NT2/D1 (cell line): ENCODE results near the gene CCL24.
"Not testable (repeated sequence)": the region's sequence is repeated elsewhere in the genome, so short reads cannot be mapped to it uniquely, and the experiment has no call there.

Source experiments
- DNase-seq: peaks from one replicate; pipeline ENCODE4 v3.0.0-alpha.2; 2011; ENCODE audit warnings: low read depth, low spot score
- H3K27me3 ChIP-seq: 2 replicates; pipeline ENCODE4 v1.6.0; 2011; ENCODE audit warnings: mild to moderate bottlenecking; ENCODE audit not compliant: insufficient read length, insufficient read depth
- H3K36me3 ChIP-seq: 2 replicates; pipeline ENCODE4 v1.6.1; 2011; ENCODE audit warnings: mild to moderate bottlenecking, low read length, mixed read lengths; ENCODE audit not compliant: insufficient read depth, insufficient read length
- H3K4me1 ChIP-seq: 2 replicates; pipeline ENCODE4 v1.5.1; 2011; ENCODE audit not compliant: insufficient read depth, insufficient read length
- H3K4me3 ChIP-seq: 2 replicates; pipeline ENCODE4 v1.5.1; 2011; ENCODE audit warnings: low read depth; ENCODE audit not compliant: insufficient read length
- H3K9ac ChIP-seq: 2 replicates; pipeline ENCODE4 v1.6.0; 2011; ENCODE audit warnings: low read depth; ENCODE audit not compliant: insufficient read length
- H3K9me3 ChIP-seq: 2 replicates; pipeline ENCODE4 v1.5.1; 2011; ENCODE audit warnings: mild to moderate bottlenecking, low read length; ENCODE audit not compliant: insufficient read depth
- SUZ12 ChIP-seq: IDR thresholded peaks from 2 replicates; pipeline ENCODE4 v1.6.1; 2011; ENCODE audit not compliant: insufficient read length, insufficient read depth; ENCODE audit errors: extremely low read depth
- YY1 ChIP-seq: IDR thresholded peaks from 2 replicates; pipeline ENCODE4 v1.6.1; 2011; ENCODE audit not compliant: insufficient read length, insufficient read depth
- ZNF274 ChIP-seq: IDR thresholded peaks from 2 replicates; pipeline ENCODE4 v1.6.1; 2011; ENCODE audit warnings: mild to moderate bottlenecking, low read depth, low read length

CCL24 gene

DNA sequence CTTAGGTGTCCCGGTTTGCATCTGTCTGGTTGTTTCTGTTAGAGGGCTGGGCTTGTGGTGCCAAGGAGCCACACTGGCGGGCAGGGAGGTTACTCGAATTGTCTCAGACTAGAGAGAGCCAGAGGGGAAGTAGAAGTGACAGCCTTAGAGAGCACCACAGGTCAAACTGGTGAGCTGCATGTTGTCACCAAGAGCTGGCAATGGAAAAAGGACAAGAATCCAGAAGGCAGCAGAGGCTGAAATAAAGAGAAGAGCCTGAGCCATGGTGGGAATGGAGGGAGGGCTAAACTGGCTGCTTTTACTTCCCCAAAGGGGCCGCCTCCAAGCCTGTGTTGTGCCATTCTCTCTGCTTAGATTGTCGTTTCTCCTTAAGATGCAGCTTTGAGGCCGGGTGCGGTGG is 34.1 kb upstream of the CCL24 start:
- DNase-seq = no peak
- Histone ChIP-seq H3K4me3 (no peak overlapping the region), H3K27me3 (no peaks in the 10 kb centered on the region), H3K9me3 (no peaks in the 10 kb centered on the region), H3K36me3 (no peaks in the 10 kb centered on the region), H3K4me1 (no peaks in the 10 kb centered on the region), H3K9ac (no peak overlapping the region)
- no peak for TF ChIP-seq YY1
- no peak for TF ChIP-seq ZNF274
- no peak for TF ChIP-seq SUZ12

GRCh38 chr7:75845132-75845531 is 31.5 kb upstream of the CCL24 start:
- H3K9me3 ChIP-seq, H3K36me3 ChIP-seq, H3K4me3 ChIP-seq, H3K4me1 ChIP-seq, H3K27me3 ChIP-seq, DNase-seq, H3K9ac ChIP-seq: not testable (repeated sequence)

DNA sequence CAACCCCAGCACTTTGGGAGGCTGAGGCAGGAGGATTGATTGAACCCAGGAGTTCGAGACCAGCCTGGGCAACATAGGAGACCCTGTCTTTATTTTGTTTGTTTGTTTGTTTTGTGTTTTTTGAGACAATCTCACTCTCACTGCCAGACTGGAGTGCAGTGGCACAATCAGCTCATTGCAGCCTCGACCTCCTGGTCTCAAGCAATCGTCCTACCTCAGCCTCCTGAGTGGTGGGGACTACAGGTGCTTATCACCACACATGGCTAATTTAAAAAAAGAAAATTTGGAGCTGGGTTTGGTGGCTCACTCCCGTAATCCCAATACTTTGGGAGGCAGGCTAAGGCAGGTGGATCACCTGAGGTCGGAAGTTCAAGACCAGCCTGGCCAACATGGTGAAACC is 30.6 kb upstream of the CCL24 start:
- no peak for TF ChIP-seq ZNF274
- no peak for TF ChIP-seq YY1
- no peak for TF ChIP-seq SUZ12
- Histone ChIP-seq H3K36me3 (no peaks in the 10 kb centered on the region), H3K4me1 (no peaks in the 10 kb centered on the region), H3K4me3 (no peak overlapping the region), H3K27me3 (no peaks in the 10 kb centered on the region), H3K9ac (no peak overlapping the region), H3K9me3 (no peaks in the 10 kb centered on the region)
- no peak for DNase-seq

DNA sequence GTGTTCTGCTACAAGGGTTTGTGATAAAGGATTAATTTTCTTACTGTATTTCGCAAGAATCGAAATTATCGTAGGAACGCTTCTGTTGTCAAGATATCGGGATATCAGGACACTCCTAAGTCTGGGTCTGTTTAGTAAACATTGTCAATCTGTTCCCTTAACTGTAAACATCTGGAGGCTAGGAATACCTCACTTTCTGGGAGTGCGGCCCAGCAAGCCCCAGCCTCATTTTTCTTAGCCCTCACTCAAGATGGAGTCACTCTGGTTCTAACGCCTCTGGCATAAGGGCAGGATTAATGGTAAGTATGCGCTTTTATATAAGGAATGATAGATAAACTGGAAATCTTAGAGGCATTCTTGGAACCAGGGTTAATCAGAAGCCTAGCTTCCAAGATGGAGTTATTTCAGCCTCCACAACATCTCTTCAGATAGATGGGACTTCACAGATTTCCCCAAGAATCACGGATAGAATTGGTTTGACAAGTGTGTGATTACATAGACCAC is 30.1 kb upstream of the CCL24 start:
- Histone ChIP-seq H3K4me1 (no peaks in the 10 kb centered on the region), H3K27me3 (no peaks in the 10 kb centered on the region), H3K9ac (no peak overlapping the region), H3K36me3 (no peaks in the 10 kb centered on the region), H3K4me3 (no peak overlapping the region), H3K9me3 (no peaks in the 10 kb centered on the region)
- TF ChIP-seq SUZ12 (no peak), ZNF274 (no peak), YY1 (no peak)
- DNase-seq = no peak

- no peak for DNase-seq
- H3K27me3 ChIP-seq = no peaks in the 10 kb centered on the region
- no peaks in the 10 kb centered on the region for H3K4me1 ChIP-seq
- no peak overlapping the region for H3K9ac ChIP-seq
- TF ChIP-seq ZNF274 = no peak
- TF ChIP-seq YY1 = no peak
- TF ChIP-seq SUZ12 = no peak
- H3K36me3 ChIP-seq = no peaks in the 10 kb centered on the region
- no peak overlapping the region for H3K4me3 ChIP-seq
- H3K9me3 ChIP-seq = no peaks in the 10 kb centered on the region
These were observed 29.3 kb upstream of the CCL24 start for GRCh38 chr7:75842836-75843446.

DNA sequence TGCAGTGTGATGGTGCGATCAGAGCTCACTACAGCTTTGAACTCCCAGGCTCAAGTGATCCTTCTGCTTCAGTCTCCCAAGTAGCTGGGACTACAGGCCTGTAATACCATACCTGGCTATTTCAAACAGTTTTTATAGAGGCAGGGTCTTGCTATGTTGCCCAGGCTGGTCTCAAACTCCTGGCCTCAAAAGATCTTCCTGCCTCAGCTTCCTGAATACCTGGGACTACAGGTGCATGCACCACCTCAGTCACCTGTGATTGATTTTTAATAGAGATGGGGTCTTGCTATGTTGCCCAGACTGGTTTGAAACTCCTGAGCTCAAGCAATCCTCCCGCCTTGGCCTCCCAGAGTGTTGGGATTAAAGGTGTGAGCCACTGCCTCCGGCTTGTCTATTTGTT is 26.4 kb upstream of the CCL24 start:
- TF ChIP-seq YY1 (no peak), ZNF274 (no peak), SUZ12 (no peak)

GRCh38 chr7:75838281-75838930 is 24.8 kb upstream of the CCL24 start:
- DNase-seq, H3K36me3 ChIP-seq, H3K4me1 ChIP-seq, H3K4me3 ChIP-seq, H3K27me3 ChIP-seq, H3K9ac ChIP-seq, H3K9me3 ChIP-seq: not testable (repeated sequence)

More for the DNA sequence above, 26.4 kb upstream of the CCL24 start:
- Histone ChIP-seq H3K9ac (no peak overlapping the region), H3K4me1 (no peaks in the 10 kb centered on the region), H3K4me3 (no peak overlapping the region), H3K9me3 (no peaks in the 10 kb centered on the region), H3K36me3 (no peaks in the 10 kb centered on the region), H3K27me3 (no peaks in the 10 kb centered on the region)
- no peak for DNase-seq
